ENCODE data around the gene FMC1. TPM values are rescaled to one million over a fixed set of nuclear protein-coding genes. Genes with fewer than 3 reads are reported as not detected.
"Not testable (repeated sequence)": the region's sequence is repeated elsewhere in the genome, so short reads cannot be mapped to it uniquely, and the experiment has no call there.

FMC1 gene
- total and polyA plus RNA-seq, 12 donors: 24.9 to 96.3 (median 44.0) TPM

DNA sequence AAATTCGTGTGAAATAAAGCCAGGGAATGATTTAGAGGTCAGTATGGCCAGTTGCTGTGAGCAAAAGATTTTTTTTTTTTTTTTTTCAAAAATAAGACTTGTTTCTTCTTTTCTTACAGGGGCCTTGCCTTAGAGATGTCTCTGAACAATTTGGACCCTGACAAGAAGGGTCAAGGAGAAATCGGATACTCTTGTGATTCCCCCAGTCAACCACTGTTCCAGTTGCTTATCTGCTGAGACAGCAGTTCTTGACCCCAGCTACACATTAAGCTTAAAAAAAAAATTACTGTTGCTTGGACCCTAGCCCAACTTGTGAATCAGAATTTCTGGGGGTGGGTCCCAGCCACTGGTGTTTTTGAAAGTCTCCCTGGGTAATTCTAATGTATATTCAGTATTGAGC, 12.0 kb upstream of the FMC1 start:
- no peaks in the 10 kb centered on the region for H3K27me3 ChIP-seq

DNA sequence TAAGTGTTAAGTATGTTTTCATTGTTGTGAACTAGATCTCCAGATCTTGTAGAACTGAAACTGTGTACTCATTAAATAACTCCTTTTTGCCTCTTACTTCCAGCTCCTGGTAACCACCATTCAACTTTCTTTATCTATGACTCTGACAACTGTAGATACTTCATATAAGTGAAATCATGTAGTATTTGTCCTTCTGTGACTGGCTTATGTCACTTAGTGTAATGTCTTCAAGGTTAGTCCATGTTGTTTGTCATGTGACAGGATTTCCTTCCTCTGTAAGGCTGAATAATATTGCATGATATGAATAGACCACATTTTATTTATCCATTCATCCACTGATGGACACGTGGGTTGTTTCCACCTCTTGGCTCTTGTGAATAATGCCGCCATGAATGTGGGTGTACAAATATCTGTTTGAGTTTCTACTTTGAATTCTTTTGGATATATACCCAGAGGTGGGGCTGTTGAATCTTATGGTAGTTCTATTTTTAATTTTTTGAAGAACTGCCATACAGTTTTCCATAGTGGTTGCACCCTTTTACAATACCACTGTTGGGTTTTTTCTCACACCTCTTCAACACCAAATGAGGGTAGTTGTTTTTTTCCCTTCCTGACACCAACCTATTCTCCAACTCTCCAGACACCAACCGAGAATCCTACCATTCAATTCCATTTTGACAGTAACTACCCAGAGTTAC, 10.7 kb upstream of the FMC1 start:
- no peaks in the 10 kb centered on the region for H3K9me3 ChIP-seq
- ATAC-seq: no peak
- H3K36me3 ChIP-seq: no peaks in the 10 kb centered on the region
- H3K4me1 ChIP-seq: no peaks in the 10 kb centered on the region
- no peak for DNase-seq
- H3K27ac ChIP-seq: no peak overlapping the region
- TF ChIP-seq, protein P1, sequence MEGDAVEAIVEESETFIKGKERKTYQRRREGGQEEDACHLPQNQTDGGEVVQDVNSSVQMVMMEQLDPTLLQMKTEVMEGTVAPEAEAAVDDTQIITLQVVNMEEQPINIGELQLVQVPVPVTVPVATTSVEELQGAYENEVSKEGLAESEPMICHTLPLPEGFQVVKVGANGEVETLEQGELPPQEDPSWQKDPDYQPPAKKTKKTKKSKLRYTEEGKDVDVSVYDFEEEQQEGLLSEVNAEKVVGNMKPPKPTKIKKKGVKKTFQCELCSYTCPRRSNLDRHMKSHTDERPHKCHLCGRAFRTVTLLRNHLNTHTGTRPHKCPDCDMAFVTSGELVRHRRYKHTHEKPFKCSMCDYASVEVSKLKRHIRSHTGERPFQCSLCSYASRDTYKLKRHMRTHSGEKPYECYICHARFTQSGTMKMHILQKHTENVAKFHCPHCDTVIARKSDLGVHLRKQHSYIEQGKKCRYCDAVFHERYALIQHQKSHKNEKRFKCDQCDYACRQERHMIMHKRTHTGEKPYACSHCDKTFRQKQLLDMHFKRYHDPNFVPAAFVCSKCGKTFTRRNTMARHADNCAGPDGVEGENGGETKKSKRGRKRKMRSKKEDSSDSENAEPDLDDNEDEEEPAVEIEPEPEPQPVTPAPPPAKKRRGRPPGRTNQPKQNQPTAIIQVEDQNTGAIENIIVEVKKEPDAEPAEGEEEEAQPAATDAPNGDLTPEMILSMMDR (IDR thresholded peaks at IDR 0.05): no peak
- H3K27me3 ChIP-seq: no peaks in the 10 kb centered on the region
- 77 to 83% methylated on average over 3 of the region's 3 CpGs for WGBS, 2 donors
- H3K4me3 ChIP-seq: no peak overlapping the region
- intact Hi-C loops (cut with DNase I): no loop called here

More for the DNA sequence above, 12.0 kb upstream of the FMC1 start:
- intact Hi-C loops (cut with DNase I): no loop called here
- ATAC-seq (no peak), DNase-seq (no peak)
- no peaks in the 10 kb centered on the region for H3K9me3 ChIP-seq
- no peaks in the 10 kb centered on the region for H3K36me3 ChIP-seq
- WGBS, 2 donors: 28 to 59% methylated on average over 2 of the region's 2 CpGs
- TF ChIP-seq, protein P1 (IDR thresholded peaks at IDR 0.05): no peak
- no peak overlapping the region for H3K4me3 ChIP-seq
- no peaks in the 10 kb centered on the region for H3K4me1 ChIP-seq
- H3K27ac ChIP-seq: no peak overlapping the region

DNA sequence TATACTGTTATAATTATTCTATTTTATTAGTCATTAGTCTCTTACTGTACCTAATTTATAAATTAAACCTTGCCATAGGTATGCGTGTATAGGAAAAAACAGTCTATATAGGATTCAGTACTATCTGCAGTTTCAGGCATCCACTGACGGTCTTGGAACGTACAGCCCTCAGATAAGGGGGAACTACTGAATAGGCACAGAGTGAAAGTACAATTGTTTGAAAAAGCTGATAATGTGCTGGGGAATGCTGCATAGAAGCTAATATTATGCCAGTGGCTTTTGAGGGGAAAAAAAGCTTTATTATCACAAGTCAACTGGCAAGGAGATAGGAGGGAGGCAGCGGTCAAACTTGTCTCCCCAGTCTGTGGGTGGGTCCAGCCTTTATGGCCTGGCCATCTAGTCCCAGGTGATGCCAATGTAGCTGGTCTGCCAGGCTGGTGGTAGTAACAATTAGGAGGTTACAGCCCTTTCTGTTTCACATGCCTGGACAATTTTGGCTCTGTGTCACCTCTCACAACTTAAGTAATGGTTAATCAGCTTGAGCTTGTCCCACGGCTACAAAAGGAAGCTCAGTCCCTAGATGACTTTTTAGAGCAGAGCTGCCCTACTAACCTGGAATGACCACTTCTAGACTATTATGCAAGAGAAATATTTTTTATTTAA, 8.3 kb upstream of the FMC1 start:
- DNase-seq: no peak
- no peaks in the 10 kb centered on the region for H3K36me3 ChIP-seq
- intact Hi-C loops (cut with DNase I): no loop called here

DNA sequence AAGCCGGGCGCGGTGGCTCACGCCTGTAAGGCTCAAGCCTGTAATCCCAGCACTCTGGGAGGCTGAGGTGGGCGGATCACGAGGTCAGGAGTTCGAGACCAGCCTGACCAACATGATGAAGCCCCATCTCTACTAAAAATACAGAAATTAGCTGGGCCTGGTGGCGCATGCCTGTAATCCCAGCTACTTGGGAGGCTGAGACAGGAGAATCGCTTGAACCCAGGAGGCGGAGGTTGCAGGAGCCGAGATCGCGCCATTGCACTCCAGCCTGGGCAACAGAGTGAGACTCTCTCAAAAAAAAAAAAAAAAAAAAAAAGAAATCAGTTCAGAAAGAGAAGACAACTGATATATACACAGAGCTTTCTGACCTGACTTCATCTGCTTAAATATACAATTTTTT, 7.7 kb upstream of the FMC1 start:
- H3K4me1 ChIP-seq; H3K9me3 ChIP-seq; H3K36me3 ChIP-seq; H3K27ac ChIP-seq; H3K4me3 ChIP-seq; ATAC-seq; DNase-seq; H3K27me3 ChIP-seq; intact Hi-C loops (cut with DNase I): not testable (repeated sequence)
- WGBS, 2 donors: 95 to 98% methylated on average over 13 of the region's 13 CpGs

More for the DNA sequence above, 8.3 kb upstream of the FMC1 start:
- 53 to 54% methylated on average over 5 of the region's 5 CpGs for WGBS, 2 donors
- ATAC-seq: no peak
- no peak overlapping the region for H3K4me3 ChIP-seq
- H3K4me1 ChIP-seq: no peaks in the 10 kb centered on the region
- H3K27ac ChIP-seq: no peak overlapping the region
- TF ChIP-seq, protein P1 (IDR thresholded peaks at IDR 0.05): no peak
- no peaks in the 10 kb centered on the region for H3K9me3 ChIP-seq
- no peaks in the 10 kb centered on the region for H3K27me3 ChIP-seq

All from heart right ventricle (tissue), 16 donors.